H1 (cell line): ENCODE data around the gene LDLRAP1.

ENCODE experiments used
- ATF3 ChIP-seq: IDR thresholded peaks from 2 replicates; pipeline ENCODE4 v1.6.1; 2011; ENCODE audit warnings: low read depth, mild to moderate bottlenecking, low read length; ENCODE audit not compliant: insufficient read depth
- CEBPB ChIP-seq: IDR thresholded peaks from 2 replicates; pipeline ENCODE4 v1.6.1; 2012; ENCODE audit warnings: low read depth, low read length

DNA sequence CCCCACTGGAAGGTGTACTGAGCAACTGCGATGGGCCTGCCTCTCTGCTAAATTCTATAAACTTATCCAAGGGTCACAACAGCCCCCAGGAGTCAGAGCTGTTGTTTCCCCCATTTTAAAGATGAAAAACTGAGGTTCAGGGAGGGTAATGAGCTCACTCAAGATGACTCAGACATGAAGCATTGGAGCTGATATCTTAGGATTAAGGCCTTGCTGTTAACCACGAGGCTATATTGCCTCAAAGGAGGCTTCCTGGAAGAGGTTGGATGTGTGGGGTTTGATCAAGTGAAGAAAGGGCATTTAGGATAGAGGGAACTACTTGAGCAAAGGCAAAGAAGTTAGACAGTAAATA, 6.7 kb downstream of the LDLRAP1 start:
- TF ChIP-seq ATF3 = no peak
- no peak for TF ChIP-seq CEBPB
